ENCODE measurements around the gene CD83.

Gene CD83

DNA sequence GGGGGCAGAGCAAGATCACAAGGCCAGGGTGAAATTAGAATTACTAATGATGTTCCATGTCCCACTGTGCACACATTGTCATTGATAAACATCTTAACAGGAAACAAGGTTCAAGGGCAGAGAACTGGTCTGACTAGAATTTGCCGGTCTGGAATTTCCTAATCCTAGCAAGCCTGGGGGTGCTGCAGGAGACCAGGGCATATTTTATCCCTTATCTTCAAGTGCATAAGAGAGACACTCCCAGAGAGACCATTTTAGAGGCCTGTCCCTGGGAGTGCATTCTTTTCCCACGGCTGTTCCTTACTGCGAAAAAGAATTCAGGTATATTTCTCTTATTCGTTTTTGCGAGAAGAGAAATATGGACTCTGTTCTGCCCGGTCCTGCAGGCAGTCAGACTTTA, 41.5 kb downstream of the CD83 start:
- Histone ChIP-seq H3K27me3 (ENCODE audit: control insufficient read depth in 1 of 2, insufficient read depth in 2 of 2, low read length in 2 of 2) (no peaks in the 10 kb centered on the region), H3K36me3 (ENCODE audit: control insufficient read depth in 1 of 2, insufficient read depth in 2 of 2, low read length in 2 of 2) (no peaks in the 10 kb centered on the region), H3K27ac (ENCODE audit: low read depth, low read length) (no peak overlapping the region), H3K4me3 (ENCODE audit: low read depth in 1 of 2, low read length in 2 of 2) (no peak overlapping the region), H3K4me1 (ENCODE audit: control insufficient read depth in 1 of 2, insufficient read depth in 2 of 2, low read length in 2 of 2) (no peaks in the 10 kb centered on the region), H3K9ac (ENCODE audit: low read depth in 1 of 2, low read length in 2 of 2) (no peak overlapping the region), H3K9me3 (ENCODE audit: control insufficient read depth in 1 of 2, low read length in 2 of 2) (peaks cover 0 to 3% of the 10 kb centered on the region in 2 donors)

DNA sequence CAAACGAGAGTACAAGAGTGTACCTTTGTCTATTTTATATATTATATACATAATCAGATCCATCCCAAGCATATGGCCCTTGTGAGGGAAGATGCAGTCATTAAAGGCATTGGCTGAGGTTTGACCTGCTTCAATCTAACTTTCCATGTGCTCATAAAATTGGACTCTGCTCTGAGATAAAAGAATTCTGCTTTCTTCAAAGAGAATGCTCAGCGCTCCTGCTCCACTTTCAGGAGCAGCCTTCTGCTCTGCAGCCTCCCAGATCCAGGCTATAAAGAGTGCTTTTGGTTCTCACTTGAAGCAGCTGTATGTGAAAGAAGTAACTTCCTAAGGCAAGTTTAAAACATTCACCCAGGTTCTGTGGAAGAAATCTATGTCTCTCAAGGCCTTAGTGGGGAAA, 45.3 kb downstream of the CD83 start:
- no peaks in the 10 kb centered on the region for H3K27me3 ChIP-seq (ENCODE audit: control insufficient read depth in 1 of 2, insufficient read depth in 2 of 2, low read length in 2 of 2)
- no peaks in the 10 kb centered on the region for H3K4me1 ChIP-seq (ENCODE audit: control insufficient read depth in 1 of 2, insufficient read depth in 2 of 2, low read length in 2 of 2)
- H3K9me3 ChIP-seq (ENCODE audit: control insufficient read depth in 1 of 2, low read length in 2 of 2) = peaks cover 0 to 3% of the 10 kb centered on the region in 2 donors
- H3K9ac ChIP-seq (ENCODE audit: low read depth in 1 of 2, low read length in 2 of 2) = no peak overlapping the region
- H3K27ac ChIP-seq (ENCODE audit: low read depth, low read length) = no peak overlapping the region
- no peak overlapping the region for H3K4me3 ChIP-seq (ENCODE audit: low read depth in 1 of 2, low read length in 2 of 2)
- H3K36me3 ChIP-seq (ENCODE audit: control insufficient read depth in 1 of 2, insufficient read depth in 2 of 2, low read length in 2 of 2) = no peaks in the 10 kb centered on the region

DNA sequence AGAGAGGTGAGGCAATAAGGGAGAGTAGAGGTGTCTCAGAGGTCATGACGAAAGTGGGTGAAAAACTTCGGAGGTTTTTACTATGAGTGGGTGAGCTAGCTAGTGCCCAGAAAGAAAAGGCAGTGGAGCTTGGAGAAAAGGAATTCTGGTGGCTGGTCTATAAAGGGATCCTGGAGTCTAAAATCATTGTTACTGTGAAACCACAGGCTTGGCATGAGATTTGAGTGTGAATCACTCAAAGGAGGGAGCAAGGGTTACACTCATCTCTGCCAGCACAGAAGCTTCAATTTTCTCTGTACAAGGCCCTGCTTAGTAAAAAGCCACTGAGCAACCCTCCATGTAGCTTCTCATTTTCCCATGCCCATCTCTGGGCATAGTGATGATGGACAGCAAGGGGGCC, 47.5 kb downstream of the CD83 start:
- Histone ChIP-seq H3K9me3 (ENCODE audit: control insufficient read depth in 1 of 2, low read length in 2 of 2) (peaks cover 3 to 10% of the 10 kb centered on the region in 2 donors), H3K27ac (ENCODE audit: low read depth, low read length) (no peak overlapping the region), H3K4me3 (ENCODE audit: low read depth in 1 of 2, low read length in 2 of 2) (no peak overlapping the region), H3K27me3 (ENCODE audit: control insufficient read depth in 1 of 2, insufficient read depth in 2 of 2, low read length in 2 of 2) (no peaks in the 10 kb centered on the region), H3K9ac (ENCODE audit: low read depth in 1 of 2, low read length in 2 of 2) (no peak overlapping the region), H3K4me1 (ENCODE audit: control insufficient read depth in 1 of 2, insufficient read depth in 2 of 2, low read length in 2 of 2) (no peaks in the 10 kb centered on the region), H3K36me3 (ENCODE audit: control insufficient read depth in 1 of 2, insufficient read depth in 2 of 2, low read length in 2 of 2) (no peaks in the 10 kb centered on the region)

DNA sequence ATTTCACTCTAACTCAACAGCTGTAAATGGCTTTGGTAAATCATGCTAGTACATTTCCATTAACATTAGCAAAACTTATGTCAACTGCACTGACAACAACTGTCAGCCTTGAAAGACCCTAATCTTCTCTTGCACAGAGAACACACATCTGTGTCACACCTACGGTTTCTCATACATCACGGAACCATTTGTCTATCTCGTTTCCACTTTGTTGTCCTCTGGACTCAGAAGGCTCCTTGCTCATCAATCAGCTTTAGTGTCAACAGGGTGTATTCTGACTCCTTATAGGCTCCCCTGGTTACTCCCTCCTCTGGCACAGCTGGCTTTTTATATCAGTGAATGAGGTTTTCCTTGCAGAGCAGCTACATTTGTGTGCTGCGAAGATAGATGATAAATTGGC, 49.3 kb downstream of the CD83 start:
- H3K27me3 ChIP-seq (ENCODE audit: control insufficient read depth in 1 of 2, insufficient read depth in 2 of 2, low read length in 2 of 2) = no peaks in the 10 kb centered on the region
- peaks cover 3 to 20% of the 10 kb centered on the region in 2 donors for H3K9me3 ChIP-seq (ENCODE audit: control insufficient read depth in 1 of 2, low read length in 2 of 2)
- no peaks in the 10 kb centered on the region for H3K4me1 ChIP-seq (ENCODE audit: control insufficient read depth in 1 of 2, insufficient read depth in 2 of 2, low read length in 2 of 2)
- no peaks in the 10 kb centered on the region for H3K36me3 ChIP-seq (ENCODE audit: control insufficient read depth in 1 of 2, insufficient read depth in 2 of 2, low read length in 2 of 2)
- H3K9ac ChIP-seq (ENCODE audit: low read depth in 1 of 2, low read length in 2 of 2) = no peak overlapping the region
- H3K27ac ChIP-seq (ENCODE audit: low read depth, low read length) = no peak overlapping the region
- no peak overlapping the region for H3K4me3 ChIP-seq (ENCODE audit: low read depth in 1 of 2, low read length in 2 of 2)

DNA sequence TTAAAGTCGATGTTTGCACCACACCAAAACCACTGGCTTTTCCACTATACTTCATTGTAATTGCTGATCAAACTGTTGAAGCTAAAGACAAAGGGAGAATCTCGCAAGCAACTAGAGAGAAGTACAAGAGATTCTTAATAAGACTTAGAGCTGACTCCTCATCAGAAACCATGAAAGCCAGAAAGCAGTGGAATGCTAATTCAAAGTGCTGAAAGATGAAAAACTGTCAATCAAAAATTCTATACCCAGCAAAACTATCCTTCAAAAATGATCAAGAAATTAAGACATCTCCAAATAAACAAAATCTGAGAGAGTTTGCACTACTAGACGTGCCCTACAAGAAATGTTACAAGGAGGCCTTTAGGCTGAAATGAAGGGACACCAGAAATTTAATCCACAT, 52.6 kb downstream of the CD83 start:
- H3K4me1 ChIP-seq (ENCODE audit: control insufficient read depth in 1 of 2, insufficient read depth in 2 of 2, low read length in 2 of 2) = no peaks in the 10 kb centered on the region
- H3K36me3 ChIP-seq (ENCODE audit: control insufficient read depth in 1 of 2, insufficient read depth in 2 of 2, low read length in 2 of 2) = no peaks in the 10 kb centered on the region
- H3K9ac ChIP-seq (ENCODE audit: low read depth in 1 of 2, low read length in 2 of 2) = no peak overlapping the region
- no peak overlapping the region for H3K27ac ChIP-seq (ENCODE audit: low read depth, low read length)
- H3K27me3 ChIP-seq (ENCODE audit: control insufficient read depth in 1 of 2, insufficient read depth in 2 of 2, low read length in 2 of 2) = no peaks in the 10 kb centered on the region
- peaks cover 3 to 20% of the 10 kb centered on the region in 2 donors for H3K9me3 ChIP-seq (ENCODE audit: control insufficient read depth in 1 of 2, low read length in 2 of 2)
- H3K4me3 ChIP-seq (ENCODE audit: low read depth in 1 of 2, low read length in 2 of 2) = no peak overlapping the region

DNA sequence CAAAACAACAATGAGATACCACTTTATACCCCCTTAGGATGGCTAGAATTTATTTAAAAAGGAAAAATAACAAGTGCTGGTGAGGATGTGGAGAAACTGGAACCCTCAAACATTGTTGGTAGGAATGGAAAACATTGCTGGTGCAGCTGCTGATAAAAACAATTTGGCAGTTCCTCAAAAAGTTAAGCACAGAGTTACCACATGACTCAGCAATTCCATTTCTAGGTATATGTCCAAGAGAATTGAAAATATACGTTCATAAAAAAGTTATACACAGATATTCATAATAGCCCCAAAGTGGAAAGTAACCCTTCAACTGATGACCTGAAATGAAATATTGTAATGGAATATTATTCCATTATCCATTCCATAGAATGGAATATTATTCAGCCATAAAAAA, 55.0 kb downstream of the CD83 start:
- H3K27me3 ChIP-seq (ENCODE audit: control insufficient read depth in 1 of 2, insufficient read depth in 2 of 2, low read length in 2 of 2) = no peaks in the 10 kb centered on the region
- no peaks in the 10 kb centered on the region for H3K4me1 ChIP-seq (ENCODE audit: control insufficient read depth in 1 of 2, insufficient read depth in 2 of 2, low read length in 2 of 2)
- no peak overlapping the region for H3K4me3 ChIP-seq (ENCODE audit: low read depth in 1 of 2, low read length in 2 of 2)
- no peak overlapping the region for H3K9ac ChIP-seq (ENCODE audit: low read depth in 1 of 2, low read length in 2 of 2)
- H3K36me3 ChIP-seq (ENCODE audit: control insufficient read depth in 1 of 2, insufficient read depth in 2 of 2, low read length in 2 of 2) = no peaks in the 10 kb centered on the region
- no peak overlapping the region for H3K27ac ChIP-seq (ENCODE audit: low read depth, low read length)
- H3K9me3 ChIP-seq (ENCODE audit: control insufficient read depth in 1 of 2, low read length in 2 of 2) = peaks cover 3 to 20% of the 10 kb centered on the region in 2 donors

DNA sequence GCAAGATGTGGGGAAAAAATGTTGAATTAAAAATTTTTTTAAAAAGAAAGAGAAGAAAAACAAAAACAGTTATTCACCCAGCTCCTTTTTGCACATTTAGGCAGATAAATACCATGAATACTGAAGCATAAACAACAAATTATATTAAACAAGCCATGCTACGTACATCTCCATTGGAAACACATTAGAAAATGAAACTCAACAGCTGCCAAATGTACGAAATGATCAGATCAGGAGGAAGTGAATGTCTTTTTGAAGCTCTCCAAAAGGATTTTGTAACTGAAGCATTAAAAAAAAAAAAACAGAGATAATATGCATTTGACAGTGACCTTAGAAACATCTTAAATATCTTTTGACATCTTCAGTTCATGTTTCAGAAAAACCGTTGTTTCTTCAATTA, 56.7 kb downstream of the CD83 start:
- H3K4me1 ChIP-seq (ENCODE audit: control insufficient read depth in 1 of 2, insufficient read depth in 2 of 2, low read length in 2 of 2) = no peaks in the 10 kb centered on the region
- peaks cover 3 to 19% of the 10 kb centered on the region in 2 donors for H3K9me3 ChIP-seq (ENCODE audit: control insufficient read depth in 1 of 2, low read length in 2 of 2)
- no peak overlapping the region for H3K9ac ChIP-seq (ENCODE audit: low read depth in 1 of 2, low read length in 2 of 2)
- H3K36me3 ChIP-seq (ENCODE audit: control insufficient read depth in 1 of 2, insufficient read depth in 2 of 2, low read length in 2 of 2) = no peaks in the 10 kb centered on the region
- no peak overlapping the region for H3K27ac ChIP-seq (ENCODE audit: low read depth, low read length)
- H3K27me3 ChIP-seq (ENCODE audit: control insufficient read depth in 1 of 2, insufficient read depth in 2 of 2, low read length in 2 of 2) = no peaks in the 10 kb centered on the region
- no peak overlapping the region for H3K4me3 ChIP-seq (ENCODE audit: low read depth in 1 of 2, low read length in 2 of 2)

DNA sequence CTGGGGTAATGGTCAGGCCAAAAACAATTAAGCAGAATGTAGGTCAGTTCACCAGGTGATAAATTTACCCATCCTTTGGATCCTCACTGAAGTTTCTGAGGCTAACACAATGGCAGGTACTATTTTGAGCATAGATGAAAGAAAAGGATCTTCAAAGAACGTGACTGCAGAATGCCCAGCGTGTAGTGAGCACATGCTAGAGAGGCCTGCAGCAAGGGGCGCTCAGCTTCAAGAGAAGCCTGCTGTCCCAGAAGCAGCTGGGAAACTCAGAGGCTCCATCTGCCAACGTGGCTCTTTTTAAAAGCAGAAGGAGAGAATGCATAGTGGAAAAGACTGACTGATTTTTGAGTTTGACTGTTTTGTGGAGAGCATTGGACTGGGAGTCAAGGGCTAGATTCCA, 57.4 kb downstream of the CD83 start:
- no peaks in the 10 kb centered on the region for H3K4me1 ChIP-seq (ENCODE audit: control insufficient read depth in 1 of 2, insufficient read depth in 2 of 2, low read length in 2 of 2)
- H3K27ac ChIP-seq (ENCODE audit: low read depth, low read length) = no peak overlapping the region
- H3K4me3 ChIP-seq (ENCODE audit: low read depth in 1 of 2, low read length in 2 of 2) = no peak overlapping the region
- H3K27me3 ChIP-seq (ENCODE audit: control insufficient read depth in 1 of 2, insufficient read depth in 2 of 2, low read length in 2 of 2) = no peaks in the 10 kb centered on the region
- H3K9ac ChIP-seq (ENCODE audit: low read depth in 1 of 2, low read length in 2 of 2) = no peak overlapping the region
- no peaks in the 10 kb centered on the region for H3K36me3 ChIP-seq (ENCODE audit: control insufficient read depth in 1 of 2, insufficient read depth in 2 of 2, low read length in 2 of 2)
- peaks cover 0 to 12% of the 10 kb centered on the region in 2 donors for H3K9me3 ChIP-seq (ENCODE audit: control insufficient read depth in 1 of 2, low read length in 2 of 2)

DNA sequence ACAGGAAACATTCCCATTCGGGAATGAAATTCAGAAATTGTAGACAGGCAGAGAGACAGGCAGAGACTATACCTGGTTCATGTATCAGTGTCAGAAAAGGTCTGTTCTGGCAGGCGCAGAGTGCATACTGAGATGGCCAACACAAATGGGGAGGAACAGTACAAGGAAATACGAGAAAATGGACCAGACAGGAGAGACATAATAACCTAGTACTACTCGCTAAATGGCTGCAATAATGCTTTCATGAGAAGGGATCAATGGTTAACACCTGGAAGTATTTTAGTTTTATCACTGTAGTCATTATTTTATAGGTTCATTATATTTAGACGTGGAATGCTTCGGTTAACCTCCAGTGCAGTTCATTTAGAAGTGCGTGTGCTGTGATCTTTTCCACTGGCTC, 58.9 kb downstream of the CD83 start:
- H3K27me3 ChIP-seq (ENCODE audit: control insufficient read depth in 1 of 2, insufficient read depth in 2 of 2, low read length in 2 of 2) = no peaks in the 10 kb centered on the region

DNA sequence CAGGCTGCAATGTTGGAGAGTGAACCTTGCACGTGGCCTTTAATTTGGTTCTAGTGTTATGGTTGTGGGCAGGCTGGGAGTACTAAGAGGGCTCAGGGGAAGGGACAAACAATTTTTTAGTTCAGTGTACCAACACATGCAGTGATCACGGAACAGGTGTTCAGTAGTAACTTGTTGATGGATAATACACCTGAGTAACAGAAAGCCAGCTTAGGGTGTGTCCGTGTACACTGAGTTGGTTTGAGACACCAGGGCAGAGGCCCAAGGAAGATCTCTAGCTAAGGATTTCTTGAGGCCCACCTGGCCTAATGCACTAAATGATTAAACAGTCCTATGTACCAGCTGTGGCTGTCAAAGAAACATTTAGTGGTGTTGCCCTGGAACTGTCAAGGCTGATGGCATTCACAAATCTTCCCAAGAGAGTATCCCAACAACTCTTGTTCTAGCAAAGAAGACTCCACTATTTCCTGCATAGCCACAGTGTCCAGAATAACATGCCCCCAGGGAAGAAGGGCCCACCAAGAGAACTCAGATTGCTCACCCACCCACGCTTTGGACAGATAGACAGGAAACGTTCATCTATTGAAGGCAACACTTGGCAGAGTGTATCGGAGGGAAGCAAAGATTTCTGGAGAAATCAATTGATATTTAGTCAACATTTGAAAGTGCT, 60.0 kb downstream of the CD83 start:
- Histone ChIP-seq H3K9me3 (ENCODE audit: control insufficient read depth in 1 of 2, low read length in 2 of 2) (no peaks in the 10 kb centered on the region), H3K27me3 (ENCODE audit: control insufficient read depth in 1 of 2, insufficient read depth in 2 of 2, low read length in 2 of 2) (no peaks in the 10 kb centered on the region), H3K4me1 (ENCODE audit: control insufficient read depth in 1 of 2, insufficient read depth in 2 of 2, low read length in 2 of 2) (no peaks in the 10 kb centered on the region), H3K36me3 (ENCODE audit: control insufficient read depth in 1 of 2, insufficient read depth in 2 of 2, low read length in 2 of 2) (no peaks in the 10 kb centered on the region), H3K27ac (ENCODE audit: low read depth, low read length) (no peak overlapping the region), H3K9ac (ENCODE audit: low read depth in 1 of 2, low read length in 2 of 2) (no peak overlapping the region), H3K4me3 (ENCODE audit: low read depth in 1 of 2, low read length in 2 of 2) (no peak overlapping the region)

More for the DNA sequence above, 58.9 kb downstream of the CD83 start:
- Histone ChIP-seq H3K9me3 (ENCODE audit: control insufficient read depth in 1 of 2, low read length in 2 of 2) (no peaks in the 10 kb centered on the region), H3K36me3 (ENCODE audit: control insufficient read depth in 1 of 2, insufficient read depth in 2 of 2, low read length in 2 of 2) (no peaks in the 10 kb centered on the region), H3K27ac (ENCODE audit: low read depth, low read length) (no peak overlapping the region), H3K9ac (ENCODE audit: low read depth in 1 of 2, low read length in 2 of 2) (no peak overlapping the region), H3K4me3 (ENCODE audit: low read depth in 1 of 2, low read length in 2 of 2) (no peak overlapping the region), H3K4me1 (ENCODE audit: control insufficient read depth in 1 of 2, insufficient read depth in 2 of 2, low read length in 2 of 2) (no peaks in the 10 kb centered on the region)

DNA sequence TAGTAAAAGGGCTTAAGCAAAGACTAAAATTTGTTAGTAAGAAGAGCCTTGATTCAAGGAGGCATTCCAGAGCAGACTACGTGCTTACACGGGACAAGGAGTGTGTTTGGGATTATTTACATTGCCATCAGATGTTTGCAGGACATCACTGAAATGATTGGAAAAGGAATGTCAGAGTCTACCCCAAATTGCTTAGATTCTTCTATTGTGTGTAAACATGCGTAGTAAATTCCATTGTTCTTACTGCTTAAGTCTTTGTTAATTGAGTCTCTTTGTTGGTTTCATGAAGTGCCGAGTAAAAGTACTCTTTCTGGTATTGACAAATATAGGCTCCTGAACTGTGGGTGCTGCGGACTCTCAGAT, 60.5 kb downstream of the CD83 start:
- H3K4me3 ChIP-seq (ENCODE audit: low read depth in 1 of 2, low read length in 2 of 2) = no peak overlapping the region
- H3K27ac ChIP-seq (ENCODE audit: low read depth, low read length) = no peak overlapping the region
- H3K4me1 ChIP-seq (ENCODE audit: control insufficient read depth in 1 of 2, insufficient read depth in 2 of 2, low read length in 2 of 2) = no peaks in the 10 kb centered on the region
- H3K27me3 ChIP-seq (ENCODE audit: control insufficient read depth in 1 of 2, insufficient read depth in 2 of 2, low read length in 2 of 2) = no peaks in the 10 kb centered on the region
- H3K9me3 ChIP-seq (ENCODE audit: control insufficient read depth in 1 of 2, low read length in 2 of 2) = no peaks in the 10 kb centered on the region
- H3K9ac ChIP-seq (ENCODE audit: low read depth in 1 of 2, low read length in 2 of 2) = no peak overlapping the region
- no peaks in the 10 kb centered on the region for H3K36me3 ChIP-seq (ENCODE audit: control insufficient read depth in 1 of 2, insufficient read depth in 2 of 2, low read length in 2 of 2)
